HepG2 (cell line): ENCODE measurements around the gene FRMD8. TPM values are rescaled to one million over a fixed set of nuclear protein-coding genes. Genes with fewer than 3 reads are reported as not detected.

ENCODE experiments used
- ATRX ChIP-seq: sonication (generic); formaldehyde crosslinking; IDR thresholded peaks from 2 replicates; pipeline ENCODE4 v1.4.0; 2020; ENCODE audit warnings: missing genetic modification reagents, borderline replicate concordance
- CSRNP1 ChIP-seq: sonication (generic); formaldehyde crosslinking; IDR thresholded peaks from 2 replicates; pipeline ENCODE4 v1.8.1; 2023; ENCODE audit warnings: mild to moderate bottlenecking, missing genetic modification reagents
- ESRRA ChIP-seq: sonication (generic); formaldehyde crosslinking; IDR thresholded peaks from 2 replicates; pipeline ENCODE4 v1.5.1; 2020; ENCODE audit warnings: mild to moderate bottlenecking, low read depth, missing genetic modification reagents
- HIVEP1 ChIP-seq: sonication (generic); formaldehyde crosslinking; IDR thresholded peaks from 2 replicates; pipeline ENCODE4 v1.4.0; 2020; ENCODE audit warnings: mild to moderate bottlenecking, missing genetic modification reagents
- KLF11 ChIP-seq: IDR thresholded peaks from 2 replicates; pipeline ENCODE4 v1.6.1; 2016; ENCODE audit warnings: missing compliant biosample characterization
- MXI1 ChIP-seq: IDR thresholded peaks from 3 replicates; pipeline ENCODE4 v1.6.1; 2012; ENCODE audit warnings: low read depth, low read length, inconsistent platforms, borderline replicate concordance
- NCOA2 ChIP-seq: sonication (generic); formaldehyde crosslinking; IDR thresholded peaks from 2 replicates; pipeline ENCODE4 v1.8.0; 2022; ENCODE audit warnings: inconsistent platforms
- PHF21A ChIP-seq: sonication (generic); formaldehyde crosslinking; IDR thresholded peaks from 2 replicates; pipeline ENCODE4 v1.5.0; 2020; ENCODE audit warnings: mild to moderate bottlenecking, missing genetic modification reagents
- PHF8 ChIP-seq: sonication (generic); formaldehyde crosslinking; IDR thresholded peaks from 2 replicates; pipeline ENCODE4 v1.5.0; 2020; ENCODE audit warnings: missing genetic modification reagents
- RBFOX2 ChIP-seq: fragments of 200-400 bp; formaldehyde crosslinking; IDR thresholded peaks from 2 replicates; pipeline ENCODE4 v1.6.1; 2017; ENCODE audit warnings: low read depth, mild to moderate bottlenecking, low read length
- RXRA ChIP-seq: sonication (generic); formaldehyde crosslinking; IDR thresholded peaks from 2 replicates; pipeline ENCODE4 v1.5.1; 2020; ENCODE audit warnings: missing genetic modification reagents
- SP4 ChIP-seq: sonication (generic); formaldehyde crosslinking; IDR thresholded peaks from 2 replicates; pipeline ENCODE4 v1.8.1; 2023; ENCODE audit warnings: mild to moderate bottlenecking, missing genetic modification reagents
- TBX3 ChIP-seq: fragments of 450-650 bp; IDR thresholded peaks from 2 replicates; pipeline ENCODE4 v1.6.1; 2017; ENCODE audit warnings: antibody characterized with exemption, mild to moderate bottlenecking, inconsistent platforms, borderline replicate concordance
- TEAD3 ChIP-seq: optimal IDR thresholded peaks from 2 replicates; pipeline ENCODE3; 2016; ENCODE audit warnings: borderline replicate concordance
- TFDP1 ChIP-seq: IDR thresholded peaks from 2 replicates; pipeline ENCODE4 v1.6.1; 2016; ENCODE audit warnings: missing compliant biosample characterization, missing genetic modification reagents, borderline replicate concordance
- THAP8 ChIP-seq: sonication (generic); formaldehyde crosslinking; IDR thresholded peaks from 2 replicates; pipeline ENCODE4 v1.5.1; 2020; ENCODE audit warnings: missing genetic modification reagents, mild to moderate bottlenecking, borderline replicate concordance
- TRIM24 ChIP-seq: sonication (generic); formaldehyde crosslinking; IDR thresholded peaks from 2 replicates; pipeline ENCODE4 v1.8.0; 2022; ENCODE audit warnings: mild to moderate bottlenecking, missing genetic modification reagents
- ZBTB38 ChIP-seq: sonication (generic); formaldehyde crosslinking; IDR thresholded peaks from 2 replicates; pipeline ENCODE4 v1.5.1; 2020; ENCODE audit warnings: mild to moderate bottlenecking, missing genetic modification reagents
- ZFP90 ChIP-seq: sonication (generic); formaldehyde crosslinking; IDR thresholded peaks from 2 replicates; pipeline ENCODE4 v1.8.0; 2022; ENCODE audit warnings: missing genetic modification reagents, mild to moderate bottlenecking, inconsistent platforms, borderline replicate concordance
- ZMAT5 ChIP-seq: sonication (generic); formaldehyde crosslinking; IDR thresholded peaks from 2 replicates; pipeline ENCODE4 v1.5.0; 2020; ENCODE audit warnings: mild to moderate bottlenecking, low read depth, missing genetic modification reagents, borderline replicate concordance
- ZNF292 ChIP-seq: sonication (generic); formaldehyde crosslinking; IDR thresholded peaks from 2 replicates; pipeline ENCODE4 v1.8.1; 2022; ENCODE audit warnings: mild to moderate bottlenecking, low read depth, missing genetic modification reagents, borderline replicate concordance
- ZNF335 ChIP-seq: sonication (generic); formaldehyde crosslinking; IDR thresholded peaks from 2 replicates; pipeline ENCODE4 v1.4.0; 2020; ENCODE audit warnings: missing genetic modification reagents
- ZNF337 ChIP-seq: sonication (generic); formaldehyde crosslinking; IDR thresholded peaks from 2 replicates; pipeline ENCODE4 v1.5.1; 2020; ENCODE audit warnings: missing genetic modification reagents, low read depth, mild to moderate bottlenecking, borderline replicate concordance
- ZNF878 ChIP-seq: sonication (generic); formaldehyde crosslinking; IDR thresholded peaks from 2 replicates; pipeline ENCODE4 v1.8.1; 2023; ENCODE audit warnings: mild to moderate bottlenecking, missing genetic modification reagents, moderate library complexity
- polyA plus RNA-seq, 8 experiments: library from polyadenylated mRNA; depleted of rRNA in 3 of 8; stranded (reverse) in 7 of 8; unstranded in 1 of 8; fragments of >200 nt; fragmentation: Illumina TruSeq in 4 of 8; extraction: Trizol in 4 of 8; gene quantifications; 2 replicates each; pipeline versions ENCODE4 v1.2.1 to v1.2.3, GENCODE V29; 2011 to 2016; ENCODE audit warnings: low read depth in 4 of 8, missing spikeins in 1 of 8, mixed read lengths in 1 of 8; ENCODE audit not compliant: insufficient read depth in 1 of 8
- total RNA-seq, 5 experiments: library from RNA; depleted of rRNA; stranded (reverse); fragments of >200 nt; fragmentation: Illumina TruSeq; extraction: Trizol; gene quantifications; 2 replicates each; pipeline ENCODE4 v1.2.3, GENCODE V29; 2016; ENCODE audit warnings: low read depth in 1 of 5

Gene FRMD8
- total and polyA plus RNA-seq, 2 of the 13 experiments (the other 11 are each of a cell fraction or from before 2014, with no cell fraction given) = 5.8 to 20.6 TPM

- TF ChIP-seq ZMAT5 (CRISPR knock-in tag) = no peak
- TF ChIP-seq PHF8 (CRISPR knock-in tag) = no peak
- peak; percentile 47; the same call in 1 of the 3 replicates for TF ChIP-seq MXI1
- no peak for TF ChIP-seq ATRX
- TF ChIP-seq TFDP1 (CRISPR knock-in tag) = peak; percentile 15; the same call in 1 of the 2 replicates
- no peak for TF ChIP-seq ZNF878 (CRISPR knock-in tag)
- peak; percentile 80 for TF ChIP-seq HIVEP1 (CRISPR knock-in tag)
- TF ChIP-seq RBFOX2 = no peak
- peak; percentile 70; the same call in 1 of the 2 replicates for TF ChIP-seq ZNF337 (CRISPR knock-in tag)
- peak; percentile 87; the same call in 1 of the 2 replicates for TF ChIP-seq ZNF292 (CRISPR knock-in tag)
- no peak for TF ChIP-seq TBX3
- 0 out of 2 replicates have a peak, but pooled peaks have one; percentile 48 for TF ChIP-seq SP4
- peak; percentile 94 for TF ChIP-seq ESRRA (CRISPR knock-in tag)
- TF ChIP-seq THAP8 (CRISPR knock-in tag) = no peak
- TF ChIP-seq NCOA2 (CRISPR knock-in tag) = peak; percentile 40; the same call in 1 of the 2 replicates
- no peak for TF ChIP-seq KLF11
- TF ChIP-seq ZNF335 (CRISPR knock-in tag) = no peak
- 0 out of 2 replicates have a peak, but pooled peaks have one; percentile 43 for TF ChIP-seq CSRNP1
- TF ChIP-seq RXRA (CRISPR knock-in tag) = peak; percentile 96
- 0 out of 2 replicates have a peak, but pooled peaks have one; percentile 33 for TF ChIP-seq ZBTB38 (CRISPR knock-in tag)
- 0 out of 2 replicates have a peak, but pooled peaks have one; percentile 39 for TF ChIP-seq ZFP90 (CRISPR knock-in tag)
- TF ChIP-seq PHF21A (CRISPR knock-in tag) = peak; percentile 88
- peak; percentile 47 for TF ChIP-seq TEAD3 (CRISPR knock-in tag)
- TF ChIP-seq TRIM24 = 0 out of 2 replicates have a peak, but pooled peaks have one; percentile 27
These were observed 28.5 kb upstream of the FRMD8 start (continued) for GRCh38 chr11:65357856-65358356.
